Activated CD8-positive, alpha-beta memory T cell treated with anti-CD3 and anti-CD28 coated beads, Interleukin-2, amount 50 U/mL, for 24 hours (primary cell): ENCODE results near the gene TBC1D20.
"Not testable (repeated sequence)": the region's sequence is repeated elsewhere in the genome, so short reads cannot be mapped to it uniquely, and the experiment has no call there.

Experiments used
- DNase-seq: peaks from one replicate; pipeline ENCODE4 v3.0.0-alpha.2; 2020; ENCODE audit errors: extremely low read depth

The TBC1D20 gene

GRCh38 chr20:476561-477249 is 14.4 kb upstream of the TBC1D20 start:
- DNase-seq: not testable (repeated sequence)

- DNase-seq: no peak
Measured at GRCh38 chr20:475463-476357, 13.4 kb upstream of the TBC1D20 start.

- no peak for DNase-seq
Measured at GRCh38 chr20:474581-474980, 12.2 kb upstream of the TBC1D20 start.

- no peak for DNase-seq
Measured at GRCh38 chr20:472889-473292, 10.6 kb upstream of the TBC1D20 start.

DNA sequence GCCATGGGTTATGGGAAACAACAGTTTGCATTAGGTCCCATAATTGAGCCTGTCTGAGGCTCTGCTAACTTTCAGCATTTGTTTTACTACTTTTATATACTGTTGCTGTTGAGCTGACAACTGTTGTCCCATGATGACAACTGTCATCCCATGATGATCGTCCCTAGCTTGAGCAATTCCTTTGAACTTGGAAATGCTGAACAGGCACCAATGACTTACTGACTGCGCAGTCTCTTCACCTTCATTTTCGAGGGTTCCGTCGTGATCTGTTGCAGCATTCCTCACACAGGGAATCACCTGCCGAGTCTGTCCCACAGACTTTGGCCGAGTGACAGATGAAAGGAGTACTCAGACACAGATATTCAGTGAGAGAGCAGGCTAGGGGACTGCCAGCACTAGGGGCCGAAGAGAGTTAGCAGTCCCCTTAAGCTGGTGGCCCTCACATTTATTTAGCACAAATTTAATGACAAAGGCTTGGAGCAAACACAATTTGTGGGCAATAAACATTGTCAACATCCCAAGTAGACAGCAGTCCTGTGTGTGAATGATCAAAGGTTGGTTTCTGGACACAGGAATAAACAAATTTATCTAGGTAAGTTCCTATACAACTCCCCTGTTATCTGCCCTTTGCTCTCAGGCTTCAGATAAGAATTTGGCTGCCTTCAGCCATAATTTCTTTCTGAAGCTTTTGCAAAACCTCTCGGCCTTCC is 10.0 kb upstream of the TBC1D20 start:
- DNase-seq: no peak

DNA sequence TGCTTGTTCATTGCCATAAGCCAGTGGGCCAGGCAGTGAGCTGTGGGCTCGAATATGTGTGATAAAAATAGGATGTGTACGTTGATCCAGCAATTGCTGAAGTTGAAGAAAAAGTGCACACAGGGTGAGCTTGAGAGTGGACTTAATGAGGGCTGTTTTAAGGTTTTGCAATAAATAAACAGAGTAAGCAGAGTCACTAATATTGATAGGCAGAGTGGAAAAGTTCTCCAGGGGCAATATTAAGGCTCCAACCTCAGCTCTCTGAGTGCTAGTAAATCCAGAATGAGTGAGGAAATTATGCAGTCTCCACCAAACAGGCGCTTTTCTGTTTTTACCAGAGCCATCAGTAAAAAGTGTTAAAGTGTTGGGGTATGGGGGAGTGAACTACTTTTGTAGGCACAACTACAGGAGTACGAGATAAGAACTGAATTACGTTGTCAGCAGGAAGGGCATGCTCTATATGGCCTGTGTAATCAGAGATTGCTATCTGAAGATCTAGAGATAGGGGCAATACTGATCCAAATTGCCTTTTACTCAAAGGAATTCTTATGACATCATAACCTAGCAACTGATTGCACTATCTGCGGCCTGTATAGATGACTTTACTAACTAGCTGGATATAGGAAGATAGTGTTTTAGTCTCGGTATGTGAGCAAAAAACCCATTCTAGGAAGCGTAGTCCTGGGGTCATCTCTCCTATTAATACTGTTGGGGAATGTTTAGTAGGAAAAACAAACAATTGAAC is 7.6 kb upstream of the TBC1D20 start:
- no peak for DNase-seq

- no peak for DNase-seq
Measured at GRCh38 chr20:467755-468154, 5.4 kb upstream of the TBC1D20 start.

DNA sequence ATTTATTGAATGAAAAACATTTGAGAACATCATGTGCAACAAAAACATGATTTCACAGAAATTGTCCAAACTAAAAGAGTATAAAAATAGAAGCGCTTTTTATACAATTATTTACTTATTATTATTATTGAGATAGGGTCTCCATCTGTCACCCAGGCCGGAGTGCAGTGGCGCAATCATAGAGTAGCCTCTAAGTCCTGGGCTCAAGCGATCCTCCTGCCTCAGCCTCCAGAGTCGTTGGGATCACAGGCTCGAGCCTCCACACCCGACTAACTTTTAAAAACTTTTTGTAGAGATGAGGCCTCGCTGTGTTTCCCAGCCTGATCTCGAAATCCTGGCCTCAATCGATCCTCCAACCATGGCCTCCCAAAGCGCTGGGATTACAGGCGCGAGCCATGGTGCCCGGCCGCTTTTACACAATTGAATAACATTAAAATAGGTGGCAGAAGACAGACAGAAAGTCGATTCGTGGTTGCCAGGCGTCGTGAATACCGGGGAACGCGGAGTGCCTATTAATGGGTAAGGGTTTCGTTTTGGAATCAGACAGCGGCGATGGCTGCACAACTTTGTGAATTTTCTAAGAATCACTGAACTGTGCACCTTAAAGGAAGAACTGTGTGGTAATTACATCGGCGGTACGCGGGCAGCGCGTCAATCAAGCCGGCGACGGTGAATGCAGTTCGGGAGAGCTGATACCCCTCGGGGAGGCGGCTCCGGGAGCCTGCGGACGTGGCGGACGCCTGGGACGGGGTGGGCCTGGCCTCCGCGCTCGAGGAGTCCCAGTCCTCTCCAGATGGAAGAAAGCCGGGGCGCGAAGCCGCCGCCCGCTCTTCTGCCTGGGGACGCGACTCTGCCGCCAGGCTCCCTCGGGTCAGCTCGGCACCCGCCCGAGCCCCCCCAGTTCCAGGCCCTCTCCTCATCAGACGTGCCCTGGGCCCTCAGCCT is 807 bp downstream of the TBC1D20 start:
- no peak for DNase-seq

DNA sequence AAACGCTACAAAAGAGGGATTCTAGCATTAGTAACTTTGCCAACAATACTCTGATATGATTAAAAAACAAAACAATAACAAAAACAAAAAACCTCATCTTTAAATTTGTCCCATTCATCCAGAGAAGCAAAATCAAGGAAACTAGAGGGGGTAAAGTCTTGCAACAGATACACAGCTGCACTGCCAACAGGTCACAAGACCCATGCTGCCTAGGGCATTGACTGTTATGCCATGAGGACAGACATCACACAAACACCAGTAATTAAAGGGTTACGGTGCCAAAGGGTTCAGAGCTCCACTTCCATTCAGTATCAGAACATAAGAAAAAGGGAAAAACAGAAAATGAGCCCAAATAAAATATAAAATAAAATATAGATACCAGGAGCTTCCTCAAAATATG is 1.6 kb downstream of the TBC1D20 start:
- no peak for DNase-seq

DNA sequence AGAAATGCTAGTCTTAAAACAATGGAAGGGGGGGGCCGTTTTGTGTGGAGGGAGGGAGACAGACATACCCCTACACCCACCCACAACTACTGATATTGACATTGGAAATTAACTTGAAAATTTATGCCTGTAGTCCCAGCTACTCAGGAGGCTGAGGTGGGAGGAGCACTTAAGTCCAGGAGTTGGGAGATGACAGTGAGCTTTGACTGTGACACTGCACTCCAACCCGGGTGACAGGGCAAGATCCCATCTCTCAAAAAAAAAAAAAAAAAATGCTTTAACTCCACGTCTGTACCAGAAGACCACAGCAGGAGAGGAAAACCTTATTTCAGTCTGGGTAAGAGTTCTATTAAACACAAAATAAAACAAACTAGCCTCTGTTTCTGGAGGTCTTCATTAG is 2.2 kb downstream of the TBC1D20 start:
- DNase-seq: no peak

DNA sequence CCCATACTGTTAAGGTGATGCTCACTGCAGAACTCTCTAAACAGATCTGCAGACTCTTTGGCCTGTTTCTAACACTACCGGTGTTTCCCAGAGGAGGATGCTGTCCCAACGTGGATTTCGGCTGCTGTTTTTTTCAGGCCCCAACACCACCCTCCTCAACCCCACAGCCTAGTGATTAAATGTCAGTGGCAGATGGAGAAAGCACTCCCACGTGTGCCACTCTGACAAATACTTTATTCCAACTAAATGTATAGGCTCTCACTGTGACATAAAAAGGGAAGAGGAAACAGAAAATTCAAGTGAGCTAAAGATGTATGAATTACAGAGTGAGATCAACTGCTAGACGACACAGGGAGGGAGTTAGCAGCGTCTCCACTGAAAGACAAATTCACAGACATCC is 3.6 kb downstream of the TBC1D20 start:
- no peak for DNase-seq

GRCh38 chr20:454951-455350 is 7.4 kb downstream of the TBC1D20 start:
- DNase-seq: no peak

- not testable (repeated sequence) for DNase-seq
Measured at GRCh38 chr20:452021-452420, 10.3 kb downstream of the TBC1D20 start.

DNA sequence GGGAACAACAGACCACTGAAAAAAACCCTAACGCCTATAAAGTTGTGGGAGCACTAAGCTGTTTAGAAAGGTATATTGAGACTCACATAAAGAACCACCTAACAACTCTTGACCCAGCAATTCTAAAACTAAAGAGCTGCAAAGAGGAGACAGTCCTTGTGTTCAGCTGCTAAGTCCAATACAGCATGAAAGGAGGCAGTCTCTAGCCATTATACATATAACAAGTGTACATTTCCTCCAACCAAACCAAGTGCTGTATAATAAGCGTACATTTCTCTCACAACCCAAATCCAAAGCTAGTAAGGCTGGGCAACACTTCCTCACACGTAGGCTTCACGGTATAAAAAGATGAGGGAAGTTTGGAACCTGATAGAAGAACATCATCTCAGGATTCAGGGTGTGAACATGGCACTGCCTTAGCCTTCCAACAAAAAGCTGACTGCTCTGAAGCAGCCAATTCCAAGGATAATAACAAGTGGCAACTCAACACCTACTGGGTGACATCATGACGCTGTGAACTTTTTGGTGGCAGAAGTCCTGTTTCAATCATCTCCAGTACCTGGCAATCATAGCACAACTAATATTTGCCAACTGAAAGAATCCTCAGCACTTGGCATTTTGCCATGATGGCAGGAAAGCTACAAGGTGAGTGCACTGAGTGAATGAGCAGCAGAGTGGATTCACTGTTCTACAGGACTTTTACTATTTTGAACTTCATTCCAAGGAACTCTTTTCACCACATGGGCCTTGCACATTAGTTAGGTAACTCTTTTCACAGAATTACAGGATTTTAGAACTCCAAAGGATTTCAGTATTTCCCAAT is 16.6 kb downstream of the TBC1D20 start:
- no peak for DNase-seq

GRCh38 chr20:444862-445426 is 17.4 kb downstream of the TBC1D20 start:
- DNase-seq: no peak

GRCh38 chr20:444117-444516 is 18.2 kb downstream of the TBC1D20 start:
- no peak for DNase-seq

DNA sequence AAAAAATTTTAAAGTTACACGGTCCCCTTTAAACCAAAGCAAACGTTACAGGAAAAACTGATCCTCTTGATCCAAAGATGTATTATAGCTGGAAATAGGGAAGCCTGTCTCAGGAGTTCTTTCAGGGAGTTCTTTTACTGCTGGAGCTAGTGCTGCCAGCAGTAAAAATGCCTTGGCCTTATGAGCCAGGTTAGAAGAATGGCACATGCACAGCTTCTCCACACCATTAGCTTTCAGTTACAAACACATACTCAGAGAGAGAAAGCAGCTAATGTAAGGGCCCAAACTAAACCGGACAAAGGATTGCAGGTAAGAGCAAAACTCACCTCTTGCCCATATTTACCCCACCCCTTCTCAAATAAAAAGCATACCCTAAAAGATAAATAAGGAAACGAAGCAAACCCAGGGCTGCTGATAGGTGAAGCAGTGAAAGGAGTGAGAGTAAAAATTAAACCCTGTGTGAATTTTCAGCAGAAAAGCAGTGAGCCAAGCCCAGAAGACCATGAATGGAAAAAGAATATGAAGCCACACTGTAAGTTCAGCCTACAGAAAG is 19.0 kb downstream of the TBC1D20 start:
- no peak for DNase-seq

- no peak for DNase-seq
Measured at GRCh38 chr20:440636-441035, 21.7 kb downstream of the TBC1D20 start.

DNA sequence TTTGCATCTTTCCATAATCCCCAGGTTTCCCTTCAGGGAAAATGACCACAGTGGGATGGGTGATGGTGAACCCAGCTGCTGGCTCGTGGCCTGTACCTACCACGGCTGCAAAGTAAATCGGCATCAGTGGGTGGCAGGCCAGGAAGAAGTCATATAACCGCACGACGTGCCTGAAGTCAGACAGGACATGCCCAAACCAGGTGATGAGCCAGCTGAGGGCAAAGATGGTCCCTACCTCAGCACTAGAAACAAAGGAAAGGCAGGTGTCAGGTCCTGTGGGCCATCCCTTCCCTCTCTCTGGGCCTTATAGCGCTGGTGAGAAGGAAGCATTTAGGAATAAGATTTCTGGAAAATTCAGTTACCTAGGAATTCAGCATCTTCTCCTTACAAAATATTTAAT is 22.2 kb downstream of the TBC1D20 start:
- no peak for DNase-seq
